HuH-7 (cell line): ENCODE measurements around the gene CAPS.
"Not testable (repeated sequence)": the region's sequence is repeated elsewhere in the genome, so short reads cannot be mapped to it uniquely, and the experiment has no call there.

Experiments
- DNase-seq: peaks from one replicate; pipeline ENCODE4 v3.0.0; 2011; ENCODE audit warnings: low spot score

The CAPS gene

DNA sequence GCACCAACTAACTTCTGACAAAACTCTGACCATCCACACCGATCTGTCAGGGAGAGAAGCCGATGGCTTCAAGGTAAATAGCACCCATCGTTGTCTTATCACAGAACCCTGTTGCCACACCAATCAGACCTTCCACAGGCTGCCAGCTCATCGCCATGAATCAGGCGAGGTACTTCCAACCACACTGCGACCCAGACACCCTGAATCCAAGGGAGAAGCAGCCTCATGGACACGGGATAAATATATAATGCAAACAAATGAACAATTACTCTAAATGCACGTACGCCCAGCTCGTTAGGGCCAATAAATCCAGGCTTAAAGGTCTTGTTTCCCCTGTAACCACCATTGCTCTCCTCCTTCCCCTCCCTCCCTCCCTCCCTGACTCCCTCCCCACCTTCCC is 43.1 kb downstream of the CAPS start:
- no peak for DNase-seq

DNA sequence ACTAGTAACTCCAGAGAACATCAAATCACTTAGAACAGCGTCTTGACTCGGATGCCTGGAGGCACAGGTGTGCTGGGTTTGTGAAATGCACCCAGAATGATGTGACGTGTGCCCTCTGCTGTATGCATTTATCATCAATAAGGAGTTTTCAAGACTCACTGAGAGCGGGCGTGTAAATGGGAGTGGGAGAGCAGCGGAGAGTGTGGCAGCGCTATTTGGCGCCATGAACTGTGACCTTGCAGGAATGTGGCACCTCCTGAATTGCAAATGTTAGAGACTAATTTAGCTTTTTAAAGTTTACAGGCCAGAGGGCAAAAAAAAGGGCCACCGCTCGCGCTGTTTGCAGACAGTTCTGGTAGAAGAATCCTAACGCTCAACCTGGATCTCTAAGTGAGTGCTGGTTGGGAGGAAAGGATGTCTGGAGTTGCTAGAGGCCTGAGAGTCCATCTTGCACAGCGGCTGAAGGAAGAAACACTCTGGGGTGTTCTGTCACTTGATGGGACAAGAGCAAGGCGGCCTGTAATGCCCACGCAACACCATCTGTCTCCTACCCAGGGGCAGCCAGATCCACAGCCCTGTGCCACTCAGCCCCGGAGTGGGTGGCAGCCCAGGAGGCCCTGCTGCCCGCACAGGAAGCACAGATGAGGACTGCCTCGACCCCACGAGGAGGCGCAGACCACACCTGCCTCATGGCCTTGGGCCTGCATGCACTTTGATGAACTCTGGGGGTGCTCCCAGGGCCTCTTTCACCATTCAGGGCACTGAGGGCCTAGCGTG is 44.2 kb downstream of the CAPS start:
- DNase-seq = no peak

DNA sequence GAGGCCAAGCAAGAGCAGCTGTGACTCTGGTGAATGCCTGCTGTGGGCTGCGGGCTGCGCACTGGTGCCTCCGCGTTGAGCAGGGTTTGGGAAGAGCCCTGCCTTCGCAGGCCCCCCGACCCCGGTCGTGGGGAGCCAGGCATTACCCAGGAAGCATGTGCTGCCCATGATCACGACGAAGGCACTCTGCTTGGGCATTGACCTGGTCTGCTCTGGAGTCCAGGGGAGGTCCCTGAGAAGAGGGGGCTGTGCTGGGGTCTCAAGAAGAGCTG is 44.7 kb downstream of the CAPS start:
- DNase-seq = no peak

DNA sequence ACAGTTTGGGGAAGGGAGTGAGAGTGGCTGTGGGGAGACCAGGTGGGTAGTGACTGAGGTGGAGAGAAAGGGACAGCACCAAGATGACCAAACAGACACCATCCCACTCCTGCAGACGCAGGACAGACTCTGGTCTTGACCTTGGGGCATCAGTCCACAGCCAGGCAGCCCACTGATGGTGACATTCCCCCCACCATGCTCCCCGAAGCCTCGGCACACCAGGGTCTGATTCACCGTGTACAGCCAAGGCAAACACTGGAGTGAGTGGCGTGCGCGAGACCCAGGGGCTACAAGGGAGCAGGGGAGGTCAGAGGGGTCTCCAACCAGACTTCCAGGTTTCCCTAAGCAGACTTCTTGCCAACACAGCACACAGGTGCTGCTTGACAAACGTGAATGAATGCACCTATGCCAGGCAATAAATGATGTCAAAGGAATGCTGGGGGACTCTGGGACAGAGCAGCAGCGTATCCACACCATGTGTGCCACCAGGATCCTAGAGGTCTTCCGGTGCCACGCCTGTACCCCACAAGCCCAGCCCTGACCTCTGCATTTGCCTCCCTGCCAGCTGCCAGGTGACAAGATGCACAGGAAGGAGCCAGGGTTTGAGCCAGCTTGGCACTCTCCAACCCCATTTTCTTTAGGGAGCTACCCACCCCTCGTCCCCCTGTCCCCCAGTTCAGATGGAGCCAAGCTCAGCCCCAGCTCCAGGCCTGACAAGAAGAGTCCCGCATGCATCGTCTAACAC is 45.4 kb downstream of the CAPS start:
- DNase-seq = no peak

DNA sequence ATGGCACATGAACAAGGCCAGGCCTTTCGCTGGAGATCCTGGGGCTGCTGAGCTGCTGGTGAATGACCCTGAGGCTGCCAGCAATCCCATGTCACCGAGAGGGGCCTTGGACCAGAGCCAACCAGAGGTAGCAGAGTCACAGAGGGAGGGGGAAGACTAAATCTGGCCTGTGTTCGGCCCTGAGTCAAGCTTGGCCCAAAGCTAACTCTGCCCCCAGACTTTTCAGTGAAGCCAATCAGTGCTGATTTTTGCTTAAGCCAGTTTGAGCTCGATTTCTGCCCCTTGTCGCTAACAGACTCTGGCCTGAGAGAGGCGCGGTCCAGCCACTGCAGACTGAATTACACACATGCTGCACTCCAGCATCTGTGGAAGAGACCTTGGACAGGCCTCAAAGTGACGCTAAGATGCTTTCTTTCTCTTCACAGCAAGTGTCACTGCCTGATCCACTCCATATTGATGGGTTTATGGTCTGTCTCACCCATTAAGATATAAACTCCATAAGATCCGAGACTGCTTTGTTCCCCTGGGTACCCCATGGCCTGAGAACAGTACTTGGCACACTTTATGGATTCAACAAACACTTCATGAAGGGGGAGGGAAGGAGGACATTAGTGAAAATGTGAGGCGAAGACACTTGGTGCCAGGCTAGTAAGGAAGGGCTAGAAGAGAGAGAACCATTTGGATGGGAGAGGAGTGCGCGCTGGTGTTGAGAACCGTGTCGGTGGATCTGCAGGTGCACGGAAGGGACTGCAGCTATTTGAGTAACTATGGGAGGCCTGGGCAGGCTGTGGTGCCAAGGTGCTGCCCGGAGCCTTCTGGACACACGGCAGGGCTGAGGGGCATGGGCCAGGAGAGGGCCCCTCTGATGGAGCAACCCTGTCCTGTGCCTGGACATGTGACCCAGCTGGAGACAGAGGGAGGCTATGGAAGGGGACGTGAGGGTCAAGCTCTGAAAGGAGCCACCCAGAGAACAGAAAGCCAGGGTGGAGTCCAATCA is 46.2 kb downstream of the CAPS start:
- no peak for DNase-seq

DNA sequence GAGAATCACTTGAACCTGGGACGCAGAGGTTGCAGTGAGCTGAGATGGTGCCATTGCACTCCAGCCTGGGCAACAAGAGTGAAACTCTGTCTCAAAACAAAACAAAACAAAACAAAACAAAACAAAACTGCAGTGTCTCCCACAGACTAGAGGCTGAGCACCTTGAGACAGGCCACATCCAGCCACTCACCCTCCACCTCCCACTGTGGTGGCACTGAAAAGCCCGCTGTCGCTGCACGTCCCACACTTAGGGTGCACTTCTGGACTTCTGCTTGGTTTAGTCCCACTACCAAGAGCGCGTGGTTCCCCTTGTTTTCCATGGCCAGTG is 47.6 kb downstream of the CAPS start:
- not testable (repeated sequence) for DNase-seq

DNA sequence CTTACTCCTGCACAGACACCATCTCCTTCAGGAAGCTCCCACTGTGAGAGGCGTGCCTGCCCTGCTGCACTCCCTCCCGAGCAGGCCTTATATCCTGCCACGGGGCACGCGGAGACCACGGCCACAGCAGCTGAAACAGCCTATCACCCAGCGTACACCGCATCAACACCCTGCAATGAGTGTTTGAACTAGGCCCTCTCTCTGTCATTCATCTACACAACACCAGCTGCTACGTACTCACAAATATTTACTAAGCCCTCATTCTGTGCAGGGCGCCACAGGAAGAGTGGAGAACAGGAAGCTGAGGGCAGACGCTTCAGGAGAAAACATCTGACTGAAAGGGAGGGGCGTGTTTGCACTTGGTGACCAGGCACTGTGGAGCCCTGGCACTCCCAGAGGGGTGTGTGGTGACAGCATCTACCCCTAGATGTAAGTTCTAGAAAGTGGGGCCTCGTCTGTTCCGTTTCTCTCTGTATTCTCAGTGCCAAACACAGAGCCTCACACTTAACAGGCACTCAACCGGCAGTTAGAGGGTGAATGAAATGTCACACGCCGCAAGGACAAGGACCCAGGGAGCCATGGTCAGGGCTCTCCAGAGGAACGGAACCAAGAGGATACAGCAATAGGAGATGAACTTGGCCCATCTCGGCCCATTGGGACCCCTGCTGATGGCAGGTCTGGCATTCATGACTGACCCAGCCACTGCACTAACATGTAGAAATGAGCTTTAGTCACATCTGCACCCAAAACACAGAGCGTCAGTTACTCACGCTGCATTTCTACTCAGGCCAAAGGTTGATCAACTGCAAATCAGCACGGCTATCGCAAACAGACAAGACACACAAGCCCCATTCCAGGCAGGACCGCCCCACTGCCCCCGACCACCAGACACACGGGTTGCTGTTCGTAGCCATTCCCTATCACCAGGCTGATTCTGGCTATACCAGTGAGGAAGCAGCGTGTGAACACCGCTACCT is 48.2 kb downstream of the CAPS start:
- DNase-seq = peak; percentile 84

DNA sequence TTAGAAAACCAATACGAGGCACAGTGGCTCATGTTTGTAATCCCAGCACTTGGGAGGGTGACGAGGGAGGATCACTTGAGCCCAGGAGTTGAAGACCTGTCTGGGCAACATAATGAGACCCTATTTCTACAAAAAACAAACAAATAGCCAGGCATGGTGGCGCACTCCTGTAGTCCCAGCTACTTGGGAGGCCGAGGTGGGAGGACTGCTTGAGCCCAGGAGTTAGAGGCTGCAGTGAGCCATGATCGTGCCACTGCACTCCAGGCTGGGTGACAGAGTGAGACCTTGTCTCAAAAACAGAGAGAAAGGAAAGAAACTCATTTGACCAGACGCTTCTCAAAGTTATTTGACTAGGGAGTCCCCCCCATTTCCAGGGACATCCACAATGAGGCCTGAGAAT is 49.2 kb downstream of the CAPS start:
- DNase-seq = not testable (repeated sequence)

DNA sequence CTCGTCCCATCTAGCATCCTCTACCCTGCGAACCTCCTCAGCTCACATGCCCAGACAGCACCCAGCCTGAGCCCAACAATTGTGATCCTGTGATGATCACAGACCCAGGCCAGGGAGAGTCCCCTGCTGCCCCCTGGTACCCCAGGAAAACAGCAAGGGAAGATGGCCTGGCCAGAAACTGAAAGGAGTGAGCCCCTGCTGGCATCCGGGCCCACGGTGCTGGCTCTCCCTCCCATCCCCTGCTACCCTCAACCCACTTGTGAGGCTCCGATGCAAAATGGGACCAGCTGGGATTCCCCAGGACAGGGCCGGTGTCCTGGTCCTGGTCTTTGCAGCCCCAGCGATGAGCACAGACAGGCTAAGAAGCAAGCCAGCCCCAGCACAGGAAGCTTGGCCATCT is 49.8 kb downstream of the CAPS start:
- no peak for DNase-seq

DNA sequence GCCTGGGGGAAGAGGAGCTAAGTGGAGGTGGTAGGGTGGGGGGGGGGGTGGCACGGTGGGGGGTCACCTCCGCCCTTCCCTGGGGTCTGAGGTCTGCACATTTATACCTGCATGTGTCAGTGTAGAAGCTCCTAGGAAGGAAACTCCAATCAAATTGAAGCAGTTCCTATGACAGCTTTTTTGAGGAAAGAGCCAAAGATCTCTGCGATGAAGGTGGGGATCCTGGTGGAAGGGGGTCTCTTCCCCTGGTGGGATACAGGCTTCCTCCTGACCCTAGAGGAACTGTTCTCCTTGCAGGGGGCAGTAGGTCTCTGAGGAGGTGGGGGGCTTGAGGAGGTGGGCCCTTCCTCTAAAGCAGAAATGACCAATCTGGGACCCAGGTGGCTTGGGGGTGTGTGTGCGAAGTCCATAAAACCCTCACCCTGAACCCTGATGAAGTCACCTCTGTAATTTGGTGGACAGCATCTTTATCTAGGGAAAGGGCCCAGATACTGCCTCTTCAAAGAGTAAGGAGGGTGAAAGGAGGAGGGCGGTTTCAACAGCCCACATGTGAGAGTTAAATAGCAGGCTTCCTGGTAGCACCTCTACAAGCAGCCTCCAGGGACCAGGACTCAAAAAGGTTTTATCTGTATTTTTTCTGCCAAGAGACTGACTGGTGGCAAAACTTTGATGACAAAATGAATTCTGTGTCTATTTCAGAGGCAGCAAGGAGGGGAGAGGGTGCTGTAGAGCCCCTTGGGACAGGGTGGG is 50.9 kb downstream of the CAPS start:
- DNase-seq = no peak
